Testis (tissue), 2 donors: ENCODE results near the gene PRRG1.

Experiments
- CTCF ChIP-seq, 3 experiments: fragments of 450-650 bp in 2 of 3; fragments of 200-600 bp in 1 of 3; sonication (generic) in 1 of 3; IDR thresholded peaks; one replicate each; pipeline ENCODE4 v1.5.1; 2016 to 2019; ENCODE audit warnings: antibody characterized with exemption in 3 of 3, mild to moderate bottlenecking in 2 of 3, moderate library complexity in 1 of 3
- POLR2A ChIP-seq: fragments of 450-650 bp; IDR thresholded peaks from one replicate; pipeline ENCODE4 v1.6.1; 2017; ENCODE audit warnings: antibody characterized with exemption, mild to moderate bottlenecking, moderate library complexity

GRCh38 chrX:37388413-37388812 lies 39.2 kb downstream of the PRRG1 start:
- no peak for TF ChIP-seq CTCF (IDR thresholded peaks at IDR 0.05)
- no peak for TF ChIP-seq POLR2A
